HFF-Myc (cell line): ENCODE data around the gene MICAL2.

Experiments used
- DNase-seq: peaks from one replicate; pipeline ENCODE4 v3.0.0-alpha.2; 2011; ENCODE audit warnings: low read depth; ENCODE audit errors: extremely low read depth
- H3K4me3 ChIP-seq: replicated peaks from 2 replicates; pipeline ENCODE4 v1.5.1; 2011; ENCODE audit warnings: low read depth, mild to moderate bottlenecking, control low read depth, low read length
- CTCF ChIP-seq: IDR thresholded peaks from 2 replicates; pipeline ENCODE4 v1.5.1; 2012; ENCODE audit warnings: mild to moderate bottlenecking, low read depth, low read length, control low read depth; ENCODE audit errors: missing control alignments

Gene MICAL2

GRCh38 chr11:12139144-12139881 lies 28.9 kb downstream of the MICAL2 start:
- no peak for DNase-seq
- no peak overlapping the region for H3K4me3 ChIP-seq
- TF ChIP-seq CTCF = no peak

GRCh38 chr11:12140186-12140793 lies 29.9 kb downstream of the MICAL2 start:
- no peak overlapping the region for H3K4me3 ChIP-seq
- DNase-seq = no peak
- no peak for TF ChIP-seq CTCF

- DNase-seq = no peak
- H3K4me3 ChIP-seq = no peak overlapping the region
- no peak for TF ChIP-seq CTCF
Observed at GRCh38 chr11:12141283-12141682, 30.9 kb downstream of the MICAL2 start.

- H3K4me3 ChIP-seq = no peak overlapping the region
- no peak for DNase-seq
- no peak for TF ChIP-seq CTCF
Observed at GRCh38 chr11:12142176-12142575, 31.8 kb downstream of the MICAL2 start.

GRCh38 chr11:12142909-12143308 lies 32.5 kb downstream of the MICAL2 start:
- DNase-seq = no peak
- no peak overlapping the region for H3K4me3 ChIP-seq
- no peak for TF ChIP-seq CTCF

- DNase-seq = no peak
- H3K4me3 ChIP-seq = no peak overlapping the region
- TF ChIP-seq CTCF = no peak
Observed at GRCh38 chr11:12143461-12144258, 33.3 kb downstream of the MICAL2 start.
